Progenitor cell of endocrine pancreas (in vitro differentiated cells): ENCODE results near the gene GLS2. TPM values are rescaled to one million over a fixed set of nuclear protein-coding genes. Genes with fewer than 3 reads are reported as not detected.
"Not testable (repeated sequence)": the region's sequence is repeated elsewhere in the genome, so short reads cannot be mapped to it uniquely, and the experiment has no call there.

ENCODE experiments used
- DNase-seq: peaks from one replicate; pipeline ENCODE4 v3.0.0; 2021; ENCODE audit warnings: low spot score; ENCODE audit not compliant: unreplicated experiment
- H3K27ac Mint-ChIP-seq: 2 replicates; pipeline ENCODE4 v1.8.0; 2021; ENCODE audit warnings: mild to moderate bottlenecking, moderate library complexity, mixed read lengths
- H3K27me3 Mint-ChIP-seq: 2 replicates; pipeline ENCODE4 v1.8.0; 2021; ENCODE audit warnings: mixed read lengths
- H3K36me3 Mint-ChIP-seq: 2 replicates; pipeline ENCODE4 v1.8.0; 2022; ENCODE audit warnings: mixed read lengths; ENCODE audit not compliant: insufficient read depth
- H3K4me1 Mint-ChIP-seq: 2 replicates; pipeline ENCODE4 v1.8.0; 2021; ENCODE audit warnings: low read depth, mixed read lengths
- H3K4me3 Mint-ChIP-seq: 2 replicates; pipeline ENCODE4 v1.8.0; 2021; ENCODE audit warnings: low read depth, mild to moderate bottlenecking, moderate library complexity, mixed read lengths
- H3K9me3 Mint-ChIP-seq: 2 replicates; pipeline ENCODE4 v1.8.0; 2021; ENCODE audit warnings: low read depth, mixed read lengths
- total RNA-seq: library from RNA; stranded (reverse); gene quantifications from 2 replicates; pipeline ENCODE4 v1.2.1, GENCODE V29; 2021
- TF ChIP-seq, protein P1 (sequence below): fragments of 200-600 bp; sonication (generic); IDR thresholded peaks from one replicate; pipeline ENCODE4 v1.5.0; 2021; ENCODE audit warnings: antibody characterized with exemption, mild to moderate bottlenecking; ENCODE audit not compliant: unreplicated experiment

GLS2 gene
- total RNA-seq, 1 donor from 2014 or later, result 3.1 TPM

GRCh38 chr12:56518570-56518969, 30.6 kb upstream of the GLS2 start:
- no peaks in the 10 kb centered on the region for H3K36me3 Mint-ChIP-seq

GRCh38 chr12:56517854-56518253, 29.9 kb upstream of the GLS2 start:
- TF ChIP-seq, protein P1, sequence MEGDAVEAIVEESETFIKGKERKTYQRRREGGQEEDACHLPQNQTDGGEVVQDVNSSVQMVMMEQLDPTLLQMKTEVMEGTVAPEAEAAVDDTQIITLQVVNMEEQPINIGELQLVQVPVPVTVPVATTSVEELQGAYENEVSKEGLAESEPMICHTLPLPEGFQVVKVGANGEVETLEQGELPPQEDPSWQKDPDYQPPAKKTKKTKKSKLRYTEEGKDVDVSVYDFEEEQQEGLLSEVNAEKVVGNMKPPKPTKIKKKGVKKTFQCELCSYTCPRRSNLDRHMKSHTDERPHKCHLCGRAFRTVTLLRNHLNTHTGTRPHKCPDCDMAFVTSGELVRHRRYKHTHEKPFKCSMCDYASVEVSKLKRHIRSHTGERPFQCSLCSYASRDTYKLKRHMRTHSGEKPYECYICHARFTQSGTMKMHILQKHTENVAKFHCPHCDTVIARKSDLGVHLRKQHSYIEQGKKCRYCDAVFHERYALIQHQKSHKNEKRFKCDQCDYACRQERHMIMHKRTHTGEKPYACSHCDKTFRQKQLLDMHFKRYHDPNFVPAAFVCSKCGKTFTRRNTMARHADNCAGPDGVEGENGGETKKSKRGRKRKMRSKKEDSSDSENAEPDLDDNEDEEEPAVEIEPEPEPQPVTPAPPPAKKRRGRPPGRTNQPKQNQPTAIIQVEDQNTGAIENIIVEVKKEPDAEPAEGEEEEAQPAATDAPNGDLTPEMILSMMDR, result no peak
- H3K4me1 Mint-ChIP-seq, result peaks cover 9% of the 10 kb centered on the region
- no peaks in the 10 kb centered on the region for H3K36me3 Mint-ChIP-seq
- H3K9me3 Mint-ChIP-seq, result no peaks in the 10 kb centered on the region
- H3K27ac Mint-ChIP-seq, result no peak overlapping the region
- no peak for DNase-seq
- no peaks in the 10 kb centered on the region for H3K27me3 Mint-ChIP-seq
- H3K4me3 Mint-ChIP-seq, result no peak overlapping the region

More at GRCh38 chr12:56518570-56518969, 30.6 kb upstream of the GLS2 start:
- TF ChIP-seq, protein P1, result no peak
- DNase-seq, result no peak
- Mint-ChIP-seq H3K4me1 (peaks cover 11% of the 10 kb centered on the region), H3K27ac (no peak overlapping the region), H3K4me3 (no peak overlapping the region), H3K27me3 (no peaks in the 10 kb centered on the region), H3K9me3 (no peaks in the 10 kb centered on the region)

DNA sequence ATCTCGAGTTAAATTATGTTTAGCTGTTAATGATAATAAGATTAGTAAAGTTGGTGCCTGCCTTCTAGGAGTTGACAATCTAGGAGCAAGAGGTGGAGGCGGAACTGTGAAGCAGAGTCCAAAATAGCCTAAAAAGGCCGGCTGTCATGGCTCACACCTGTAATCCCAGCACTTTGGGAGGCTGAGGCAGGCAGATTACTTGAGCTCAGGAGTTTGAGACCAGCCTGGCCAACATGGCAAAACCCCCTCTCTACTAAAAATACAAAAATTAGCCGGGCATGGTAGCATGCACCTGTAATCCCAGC, 26.0 kb upstream of the GLS2 start:
- not testable (repeated sequence) for H3K4me3 Mint-ChIP-seq, H3K4me1 Mint-ChIP-seq, H3K9me3 Mint-ChIP-seq, DNase-seq, H3K27ac Mint-ChIP-seq, H3K36me3 Mint-ChIP-seq
- peaks cover 17% of the 10 kb centered on the region for H3K27me3 Mint-ChIP-seq

- no peaks in the 10 kb centered on the region for H3K9me3 Mint-ChIP-seq
- no peaks in the 10 kb centered on the region for H3K36me3 Mint-ChIP-seq
- H3K4me1 Mint-ChIP-seq, result no peaks in the 10 kb centered on the region
- no peak overlapping the region for H3K27ac Mint-ChIP-seq
- H3K4me3 Mint-ChIP-seq, result no peak overlapping the region
- no peak for DNase-seq
- TF ChIP-seq, protein P1, result no peak
- peaks cover 17% of the 10 kb centered on the region for H3K27me3 Mint-ChIP-seq
These were observed 22.8 kb upstream of the GLS2 start for GRCh38 chr12:56510786-56511185.

DNA sequence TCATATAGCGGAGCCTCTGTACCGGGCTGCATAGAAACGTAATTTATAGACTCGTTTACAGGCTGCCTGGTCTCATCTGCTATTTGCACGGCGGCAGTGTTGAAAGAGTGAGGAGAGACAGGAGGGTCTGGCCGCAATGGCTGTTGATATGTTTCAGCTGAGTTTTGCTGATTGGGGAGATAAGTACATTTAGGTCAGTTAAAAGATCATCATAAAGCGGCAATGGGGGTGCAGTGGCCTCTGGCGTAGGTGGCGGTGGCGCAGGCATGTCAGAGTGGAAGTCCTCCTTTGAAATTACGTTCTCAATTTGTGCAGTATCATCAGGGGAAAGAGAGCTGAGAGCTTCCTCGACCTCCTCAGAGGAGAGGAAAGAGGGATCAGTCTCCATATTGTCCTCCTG, 11.9 kb upstream of the GLS2 start:
- H3K4me1 Mint-ChIP-seq, DNase-seq: not testable (repeated sequence)

GRCh38 chr12:56499452-56499851, 11.5 kb upstream of the GLS2 start:
- H3K4me1 Mint-ChIP-seq, H3K36me3 Mint-ChIP-seq, H3K27ac Mint-ChIP-seq, DNase-seq, H3K4me3 Mint-ChIP-seq, H3K9me3 Mint-ChIP-seq: not testable (repeated sequence)
- H3K27me3 Mint-ChIP-seq, result peaks cover 28% of the 10 kb centered on the region

More for the DNA sequence above, 11.9 kb upstream of the GLS2 start:
- not testable (repeated sequence) for H3K4me3 Mint-ChIP-seq, H3K36me3 Mint-ChIP-seq, H3K27ac Mint-ChIP-seq, H3K9me3 Mint-ChIP-seq
- H3K27me3 Mint-ChIP-seq, result peaks cover 28% of the 10 kb centered on the region

GRCh38 chr12:56498126-56498902, 10.4 kb upstream of the GLS2 start:
- H3K4me3 Mint-ChIP-seq, H3K27ac Mint-ChIP-seq, H3K36me3 Mint-ChIP-seq: not testable (repeated sequence)

More at GRCh38 chr12:56498126-56498902, 10.4 kb upstream of the GLS2 start:
- not testable (repeated sequence) for H3K4me1 Mint-ChIP-seq, H3K9me3 Mint-ChIP-seq, DNase-seq
- H3K27me3 Mint-ChIP-seq, result peaks cover 28% of the 10 kb centered on the region
